Smooth muscle cell (in vitro differentiated cells): Measurements from ENCODE around the gene CAMK4. TPM values are rescaled to one million over a fixed set of nuclear protein-coding genes. Genes with fewer than 3 reads are reported as not detected.

Experiments
- DNase-seq: peaks from one replicate; lab custom pipeline; 2025; ENCODE audit not compliant: unreplicated experiment; lab: John Stamatoyannopoulos, UW
- H2AFZ ChIP-seq: fragments of 200-600 bp; sonication (generic); 2 replicates; pipeline ENCODE4 v1.6.0; 2016; ENCODE audit warnings: antibody characterized with exemption, low read depth, mild to moderate bottlenecking
- H3F3A ChIP-seq: fragments of 200-600 bp; sonication (generic); 2 replicates; pipeline ENCODE4 v1.6.0; 2017; ENCODE audit warnings: antibody characterized with exemption, low read depth
- H3K27ac ChIP-seq: fragments of 200-600 bp; sonication (generic); 2 replicates; pipeline ENCODE4 v1.5.1; 2016; ENCODE audit warnings: low read depth, mild to moderate bottlenecking
- H3K27me3 ChIP-seq: fragments of 200-600 bp; sonication (generic); 2 replicates; pipeline ENCODE4 v1.6.1; 2016; ENCODE audit warnings: low read depth, mild to moderate bottlenecking
- H3K36me3 ChIP-seq: fragments of 200-600 bp; sonication (generic); 2 replicates; pipeline ENCODE4 v1.5.1; 2016; ENCODE audit warnings: low read depth
- H3K4me1 ChIP-seq: fragments of 200-600 bp; sonication (generic); 2 replicates; pipeline ENCODE4 v1.5.1; 2016; ENCODE audit warnings: low read depth
- H3K4me2 ChIP-seq: fragments of 200-600 bp; sonication (generic); 2 replicates; pipeline ENCODE4 v1.6.0; 2016; ENCODE audit warnings: mild to moderate bottlenecking
- H3K4me3 ChIP-seq: fragments of 200-600 bp; sonication (generic); 2 replicates; pipeline ENCODE4 v1.5.1; 2016; ENCODE audit warnings: mild to moderate bottlenecking
- H3K79me2 ChIP-seq: fragments of 200-600 bp; sonication (generic); 2 replicates; pipeline ENCODE4 v1.6.0; 2016; ENCODE audit warnings: low read depth, mild to moderate bottlenecking
- H3K9ac ChIP-seq: fragments of 200-600 bp; sonication (generic); 2 replicates; pipeline ENCODE4 v1.6.0; 2016; ENCODE audit warnings: low read depth
- H3K9me3 ChIP-seq: fragments of 200-600 bp; sonication (generic); replicated peaks from 2 replicates; pipeline ENCODE4 v1.5.1; 2016; ENCODE audit warnings: low read depth
- H4K20me1 ChIP-seq: fragments of 200-600 bp; sonication (generic); 2 replicates; pipeline ENCODE4 v1.6.0; 2016; ENCODE audit warnings: low read depth
- WGBS: methylation state at CpG from one replicate; pipeline ENCODE4 v1.1.7; 2016; ENCODE audit warnings: low lambda C conversion rate; 5-methylcytosine and 5-hydroxymethylcytosine counted together
- polyA plus RNA-seq: library from polyadenylated mRNA; unstranded; fragments of >200 nt; fragmentation: Nextera tagmentation; extraction: Ambion mirVana; gene quantifications from 2 replicates; pipeline ENCODE4 v1.2.1, GENCODE V29; 2016
- total RNA-seq: library from RNA; depleted of rRNA; stranded (reverse); fragments of >200 nt; gene quantifications from 2 replicates; pipeline ENCODE4 v1.2.3, GENCODE V29; 2014
- TF ChIP-seq, protein P1 (sequence below): fragments of 200-600 bp; sonication (generic); IDR thresholded peaks from 2 replicates; pipeline ENCODE4 v1.5.1; 2017; ENCODE audit warnings: borderline replicate concordance, mild to moderate bottlenecking, antibody characterized with exemption; ENCODE audit not compliant: insufficient read depth, poor library complexity, severe bottlenecking

The CAMK4 gene
- total and polyA plus RNA-seq, 2 experiments from 2014 or later, result 1.1 to 3.6 TPM

DNA sequence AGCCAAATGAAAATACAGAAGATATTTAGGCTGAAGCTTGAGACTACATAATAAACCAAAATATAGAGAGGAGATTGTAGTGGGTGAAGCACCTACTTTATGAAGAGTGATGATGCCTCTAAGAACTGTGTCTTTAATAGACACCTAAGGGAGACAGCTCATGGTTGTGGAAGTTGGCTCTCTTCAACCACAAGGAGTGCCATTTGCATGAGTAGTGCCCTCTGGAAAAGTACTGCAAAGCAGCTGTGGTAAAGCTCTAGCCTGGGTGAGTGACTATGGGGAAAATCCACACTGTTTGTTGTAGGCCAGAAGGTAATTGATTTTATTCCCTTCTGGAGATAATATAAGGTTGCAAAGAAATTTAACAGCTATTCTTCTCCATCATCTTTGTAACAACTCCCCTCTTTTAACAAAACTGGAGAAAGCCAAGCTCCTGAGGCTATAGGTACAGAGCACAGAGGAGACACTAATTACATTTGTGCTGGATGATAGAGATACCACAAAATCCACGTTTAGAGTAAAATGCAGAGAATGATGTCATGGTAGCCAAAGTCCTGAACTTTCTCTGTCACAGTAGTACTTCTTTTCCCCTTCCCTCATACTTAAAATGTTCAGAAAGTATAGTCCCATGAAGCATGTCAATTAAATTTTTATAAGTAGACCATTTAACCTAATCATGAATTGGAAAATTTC, 165.4 kb downstream of the CAMK4 start:
- Histone ChIP-seq H3K36me3 (no peaks in the 10 kb centered on the region), H3K4me2 (no peak overlapping the region), H2AFZ (no peak overlapping the region), H3K4me3 (no peak overlapping the region), H3K9ac (no peak overlapping the region), H3K4me1 (no peaks in the 10 kb centered on the region), H3K79me2 (no peaks in the 10 kb centered on the region), H3K27me3 (no peaks in the 10 kb centered on the region), H4K20me1 (no peaks in the 10 kb centered on the region), H3K9me3 (no peaks in the 10 kb centered on the region), H3F3A (no peaks in the 10 kb centered on the region), H3K27ac (peak overlapping the region; percentile 42)
- DNase-seq, result no peak
- TF ChIP-seq, protein P1, sequence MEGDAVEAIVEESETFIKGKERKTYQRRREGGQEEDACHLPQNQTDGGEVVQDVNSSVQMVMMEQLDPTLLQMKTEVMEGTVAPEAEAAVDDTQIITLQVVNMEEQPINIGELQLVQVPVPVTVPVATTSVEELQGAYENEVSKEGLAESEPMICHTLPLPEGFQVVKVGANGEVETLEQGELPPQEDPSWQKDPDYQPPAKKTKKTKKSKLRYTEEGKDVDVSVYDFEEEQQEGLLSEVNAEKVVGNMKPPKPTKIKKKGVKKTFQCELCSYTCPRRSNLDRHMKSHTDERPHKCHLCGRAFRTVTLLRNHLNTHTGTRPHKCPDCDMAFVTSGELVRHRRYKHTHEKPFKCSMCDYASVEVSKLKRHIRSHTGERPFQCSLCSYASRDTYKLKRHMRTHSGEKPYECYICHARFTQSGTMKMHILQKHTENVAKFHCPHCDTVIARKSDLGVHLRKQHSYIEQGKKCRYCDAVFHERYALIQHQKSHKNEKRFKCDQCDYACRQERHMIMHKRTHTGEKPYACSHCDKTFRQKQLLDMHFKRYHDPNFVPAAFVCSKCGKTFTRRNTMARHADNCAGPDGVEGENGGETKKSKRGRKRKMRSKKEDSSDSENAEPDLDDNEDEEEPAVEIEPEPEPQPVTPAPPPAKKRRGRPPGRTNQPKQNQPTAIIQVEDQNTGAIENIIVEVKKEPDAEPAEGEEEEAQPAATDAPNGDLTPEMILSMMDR, result no peak
- 0% methylated on average over 1 of the region's 1 CpG for WGBS

DNA sequence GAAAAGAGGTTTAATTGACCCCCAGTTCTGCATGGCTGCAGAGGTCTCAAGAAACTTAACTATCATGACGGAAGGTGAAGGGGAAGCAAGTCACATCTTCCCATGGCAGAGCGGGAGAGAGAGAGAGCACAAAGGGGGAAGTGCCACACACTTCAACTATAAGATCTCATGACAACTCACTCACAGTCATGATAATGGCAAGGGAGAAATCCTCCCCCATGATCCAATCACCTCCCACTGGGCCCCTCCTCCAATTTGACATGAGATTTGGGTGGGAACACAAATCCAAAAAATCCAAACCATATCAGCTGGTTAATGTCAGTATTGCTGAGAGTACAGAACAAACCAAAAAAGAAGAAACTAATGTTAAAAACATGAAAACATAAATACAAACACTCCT, 168.0 kb downstream of the CAMK4 start:
- H3K4me2 ChIP-seq, result no peak overlapping the region
- no peaks in the 10 kb centered on the region for H3K9me3 ChIP-seq
- 84% methylated on average over 2 of the region's 2 CpGs for WGBS
- TF ChIP-seq, protein P1, result no peak
- no peaks in the 10 kb centered on the region for H3K4me1 ChIP-seq
- H3K4me3 ChIP-seq, result no peak overlapping the region
- no peak overlapping the region for H2AFZ ChIP-seq
- H3K27me3 ChIP-seq, result no peaks in the 10 kb centered on the region
- H3K79me2 ChIP-seq, result no peaks in the 10 kb centered on the region
- H4K20me1 ChIP-seq, result no peaks in the 10 kb centered on the region
- no peak for DNase-seq
- H3K36me3 ChIP-seq, result no peaks in the 10 kb centered on the region
- H3K9ac ChIP-seq, result no peak overlapping the region
- H3K27ac ChIP-seq, result no peak overlapping the region
- no peaks in the 10 kb centered on the region for H3F3A ChIP-seq

DNA sequence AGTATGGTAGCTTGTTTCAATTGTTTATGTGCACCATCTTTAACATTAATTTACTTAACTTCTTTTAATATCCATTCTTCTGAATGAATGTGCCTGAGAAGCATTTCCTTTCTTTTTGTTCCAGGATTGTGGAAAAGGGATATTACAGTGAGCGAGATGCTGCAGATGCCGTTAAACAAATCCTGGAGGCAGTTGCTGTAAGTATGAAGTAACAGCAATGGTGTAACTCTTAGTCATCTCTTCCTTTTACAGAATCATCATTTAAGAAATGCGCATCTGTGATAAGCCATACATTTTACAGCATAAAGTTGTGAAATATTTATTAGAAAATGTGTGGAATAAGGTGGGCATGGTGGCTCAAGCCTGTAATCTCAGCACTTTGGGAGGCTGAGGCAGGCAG, 170.4 kb downstream of the CAMK4 start:
- TF ChIP-seq, protein P1, result no peak
- Histone ChIP-seq H3F3A (no peaks in the 10 kb centered on the region), H3K27me3 (no peaks in the 10 kb centered on the region), H3K27ac (no peak overlapping the region), H3K9me3 (no peaks in the 10 kb centered on the region), H3K9ac (no peak overlapping the region), H3K4me2 (no peak overlapping the region), H3K36me3 (no peaks in the 10 kb centered on the region), H3K79me2 (no peaks in the 10 kb centered on the region), H3K4me1 (no peaks in the 10 kb centered on the region), H3K4me3 (no peak overlapping the region), H2AFZ (no peak overlapping the region), H4K20me1 (no peaks in the 10 kb centered on the region)
- WGBS, result 19% methylated on average over 3 of the region's 3 CpGs
- DNase-seq, result no peak

DNA sequence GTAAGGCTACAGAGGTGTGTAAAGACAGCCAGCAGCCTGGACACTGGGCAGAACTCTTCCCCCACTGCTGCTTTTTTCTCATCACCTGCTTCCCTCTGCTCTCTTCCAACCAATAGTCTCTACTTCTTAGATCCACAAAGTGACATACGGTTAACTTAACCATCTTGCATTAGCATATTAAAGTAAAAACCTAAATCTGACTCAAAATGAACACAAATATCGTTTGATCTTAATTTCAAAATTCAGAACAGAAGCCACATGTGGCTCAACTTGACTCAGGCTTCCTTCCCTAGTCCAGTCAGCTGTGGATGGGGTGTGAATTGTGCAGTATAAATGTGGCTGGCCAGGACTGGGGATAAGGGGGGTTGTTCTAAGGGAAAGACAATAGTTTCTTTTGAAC, 173.8 kb downstream of the CAMK4 start:
- H3K27me3 ChIP-seq, result no peaks in the 10 kb centered on the region
- H3K9me3 ChIP-seq, result no peaks in the 10 kb centered on the region
- no peak overlapping the region for H2AFZ ChIP-seq
- H3K27ac ChIP-seq, result no peak overlapping the region
- H3K4me2 ChIP-seq, result no peak overlapping the region
- TF ChIP-seq, protein P1, result no peak
- no peaks in the 10 kb centered on the region for H3F3A ChIP-seq
- H4K20me1 ChIP-seq, result no peaks in the 10 kb centered on the region
- H3K36me3 ChIP-seq, result no peaks in the 10 kb centered on the region
- no peak overlapping the region for H3K4me3 ChIP-seq
- no peaks in the 10 kb centered on the region for H3K79me2 ChIP-seq
- no peak overlapping the region for H3K9ac ChIP-seq
- 79% methylated on average over 2 of the region's 2 CpGs for WGBS
- DNase-seq, result no peak
- H3K4me1 ChIP-seq, result no peaks in the 10 kb centered on the region
